Erythroblast (primary cell): ENCODE results near the gene TOM1L2.

ENCODE experiments used
- DNase-seq, 2 experiments: peaks; one replicate each; lab custom pipeline; 2025; lab: John Stamatoyannopoulos, UW
- GATA1 ChIP-seq: IDR thresholded peaks from 2 replicates; pipeline ENCODE4 v1.6.1; 2011; ENCODE audit warnings: low read depth, mild to moderate bottlenecking, control low read depth, low read length, moderate library complexity
- POLR2A ChIP-seq: IDR thresholded peaks from 2 replicates; pipeline ENCODE4 v1.6.1; 2011; ENCODE audit warnings: mild to moderate bottlenecking, low read length

Gene TOM1L2

DNA sequence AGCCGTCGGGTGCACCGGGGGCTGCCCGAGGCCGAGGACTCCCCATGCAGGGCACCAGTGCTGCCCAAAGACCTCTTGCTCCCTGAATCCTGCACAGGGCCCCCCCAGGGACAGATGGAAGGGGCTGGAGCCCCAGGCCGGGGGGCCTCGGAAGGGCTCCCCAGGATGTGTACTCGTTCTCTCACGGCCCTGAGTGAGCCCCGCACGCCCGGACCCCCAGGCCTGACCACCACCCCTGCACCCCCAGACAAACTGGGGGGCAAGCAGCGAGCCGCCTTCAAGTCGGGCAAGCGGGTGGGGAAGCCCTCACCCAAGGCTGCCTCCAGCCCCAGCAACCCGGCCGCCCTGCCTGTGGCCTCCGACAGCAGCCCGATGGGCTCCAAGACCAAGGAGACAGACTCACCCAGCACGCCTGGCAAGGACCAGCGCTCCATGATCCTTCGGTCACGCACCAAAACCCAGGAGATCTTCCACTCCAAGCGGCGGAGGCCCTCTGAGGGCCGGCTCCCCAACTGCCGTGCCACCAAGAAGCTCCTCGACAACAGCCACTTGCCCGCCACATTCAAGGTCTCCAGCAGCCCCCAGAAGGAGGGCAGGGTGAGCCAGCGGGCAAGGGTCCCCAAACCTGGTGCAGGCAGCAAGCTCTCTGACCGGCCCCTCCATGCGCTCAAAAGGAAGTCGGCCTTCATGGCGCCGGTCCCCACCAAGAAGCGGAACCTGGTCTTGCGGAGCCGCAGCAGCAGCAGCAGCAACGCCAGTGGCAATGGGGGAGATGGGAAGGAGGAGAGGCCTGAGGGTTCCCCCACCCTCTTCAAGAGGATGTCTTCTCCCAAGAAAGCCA lies 176.0 kb downstream of the TOM1L2 start:
- no peak for DNase-seq
- TF ChIP-seq GATA1 (no peak), POLR2A (no peak)

DNA sequence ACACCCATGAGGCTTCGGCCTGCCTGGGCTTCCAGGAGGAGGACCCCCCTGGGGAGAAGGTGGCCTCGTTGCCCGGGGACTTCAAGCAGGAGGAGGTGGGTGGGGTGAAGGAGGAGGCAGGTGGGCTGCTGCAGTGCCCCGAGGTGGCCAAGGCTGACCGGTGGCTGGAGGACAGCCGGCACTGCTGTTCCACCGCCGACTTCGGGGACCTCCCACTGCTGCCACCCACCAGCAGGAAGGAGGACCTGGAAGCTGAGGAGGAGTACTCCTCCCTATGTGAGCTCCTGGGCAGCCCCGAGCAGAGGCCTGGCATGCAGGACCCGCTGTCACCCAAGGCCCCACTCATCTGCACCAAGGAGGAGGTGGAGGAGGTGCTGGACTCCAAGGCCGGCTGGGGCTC lies 176.9 kb downstream of the TOM1L2 start:
- TF ChIP-seq POLR2A = no peak
- TF ChIP-seq GATA1 = no peak
- DNase-seq = no peak

DNA sequence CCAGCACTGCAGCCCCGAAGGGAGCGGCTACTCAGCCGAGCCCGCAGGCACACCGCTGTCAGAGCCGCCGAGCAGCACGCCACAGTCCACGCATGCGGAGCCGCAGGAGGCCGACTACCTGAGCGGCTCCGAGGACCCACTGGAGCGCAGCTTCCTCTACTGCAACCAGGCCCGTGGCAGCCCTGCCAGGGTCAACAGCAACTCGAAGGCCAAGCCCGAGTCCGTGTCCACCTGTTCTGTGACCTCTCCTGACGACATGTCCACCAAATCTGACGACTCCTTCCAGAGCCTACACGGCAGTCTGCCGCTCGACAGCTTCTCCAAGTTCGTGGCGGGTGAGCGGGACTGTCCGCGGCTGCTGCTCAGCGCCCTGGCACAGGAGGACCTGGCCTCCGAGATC lies 177.8 kb downstream of the TOM1L2 start:
- TF ChIP-seq GATA1 = no peak
- DNase-seq = no peak
